ENCODE results near the gene OSBPL10.

The OSBPL10 gene

GRCh38 chr3:31648286-31648968 is 332.6 kb downstream of the OSBPL10 start:
- DNase-seq: no peak

GRCh38 chr3:31645256-31645655 is 335.8 kb downstream of the OSBPL10 start:
- DNase-seq: no peak

GRCh38 chr3:31639828-31640227 is 341.2 kb downstream of the OSBPL10 start:
- DNase-seq: no peak

- no peak for DNase-seq
These were observed 344.2 kb downstream of the OSBPL10 start for GRCh38 chr3:31636694-31637442.

- DNase-seq: no peak
These were observed 345.0 kb downstream of the OSBPL10 start for GRCh38 chr3:31636049-31636448.

- no peak for DNase-seq
These were observed 345.5 kb downstream of the OSBPL10 start for GRCh38 chr3:31635545-31635944.

GRCh38 chr3:31634476-31634875 is 346.6 kb downstream of the OSBPL10 start:
- DNase-seq: no peak

GRCh38 chr3:31629054-31629453 is 352.0 kb downstream of the OSBPL10 start:
- DNase-seq: no peak

GRCh38 chr3:31625358-31625757 is 355.7 kb downstream of the OSBPL10 start:
- no peak for DNase-seq

- no peak for DNase-seq
These were observed 356.9 kb downstream of the OSBPL10 start for GRCh38 chr3:31624083-31624709.

GRCh38 chr3:31622636-31623288 is 358.3 kb downstream of the OSBPL10 start:
- no peak for DNase-seq

GRCh38 chr3:31621314-31621713 is 359.7 kb downstream of the OSBPL10 start:
- DNase-seq: no peak

GRCh38 chr3:31620656-31621055 is 360.4 kb downstream of the OSBPL10 start:
- no peak for DNase-seq

GRCh38 chr3:31616711-31617110 is 364.4 kb downstream of the OSBPL10 start:
- DNase-seq: no peak

- DNase-seq: no peak
These were observed 365.8 kb downstream of the OSBPL10 start for GRCh38 chr3:31615071-31615875.

GRCh38 chr3:31614162-31614921 is 366.7 kb downstream of the OSBPL10 start:
- DNase-seq: no peak

GRCh38 chr3:31613654-31614053 is 367.4 kb downstream of the OSBPL10 start:
- DNase-seq: no peak

GRCh38 chr3:31613177-31613576 is 367.9 kb downstream of the OSBPL10 start:
- DNase-seq: no peak
